ENCODE measurements around the gene FDX1.
A peak's percentile ranks its signal among the peaks of the same experiment; 100 is the strongest.

FDX1 gene

DNA sequence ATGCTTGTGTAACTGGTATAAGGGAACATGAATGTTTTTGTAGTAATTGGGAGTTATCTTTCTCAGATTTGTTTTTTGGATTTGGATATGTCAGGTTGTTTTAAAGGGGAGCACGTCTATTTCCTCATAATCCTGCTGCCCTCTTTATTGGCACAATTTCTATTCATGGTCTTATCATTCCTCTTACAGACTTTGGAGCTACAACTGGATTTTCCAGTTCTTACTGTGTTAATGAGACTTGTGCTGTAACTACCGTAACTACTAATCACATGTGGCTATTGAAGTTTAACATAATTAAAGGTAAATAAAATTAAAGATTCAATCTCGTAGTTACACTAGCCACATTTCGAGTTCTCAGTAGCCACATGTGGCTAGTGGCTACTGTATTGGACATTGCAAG, 1.9 kb downstream of the FDX1 start:
- no peak for DNase-seq

DNA sequence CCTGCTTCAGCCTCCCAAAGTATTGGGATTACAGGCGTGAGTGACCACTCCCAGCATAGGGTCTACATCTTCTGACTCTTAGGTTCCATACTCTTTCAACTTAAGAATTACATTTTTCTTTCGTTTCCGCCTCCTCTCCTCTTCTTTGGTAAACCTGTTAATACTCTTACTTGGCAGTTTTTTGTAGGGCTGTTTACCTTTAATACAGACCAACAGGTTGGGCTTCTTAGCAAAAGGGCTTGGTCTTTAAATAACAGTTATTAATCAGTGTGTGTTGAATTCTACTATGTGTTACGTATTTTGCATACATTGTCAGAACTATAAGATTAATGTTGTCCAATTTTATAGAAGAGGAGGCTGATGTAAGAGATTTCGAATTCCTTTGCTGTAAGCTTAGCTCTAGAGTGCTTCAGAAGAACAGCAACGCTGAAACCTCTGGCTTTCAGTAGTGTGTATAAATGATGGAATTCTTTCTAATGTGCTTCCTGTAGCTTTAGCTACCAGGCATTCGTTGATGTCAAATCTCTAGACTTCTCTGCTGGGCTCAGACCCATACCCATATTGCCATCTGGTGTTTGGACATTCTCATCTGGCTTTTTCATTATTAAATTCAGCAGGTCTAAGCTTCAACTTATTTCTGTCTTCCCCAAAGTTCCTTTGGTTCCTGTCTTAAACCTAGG, 3.1 kb downstream of the FDX1 start:
- peak; percentile 34 for DNase-seq

GRCh38 chr11:110433393-110434333, 3.9 kb downstream of the FDX1 start:
- peak; percentile 25 for DNase-seq

DNA sequence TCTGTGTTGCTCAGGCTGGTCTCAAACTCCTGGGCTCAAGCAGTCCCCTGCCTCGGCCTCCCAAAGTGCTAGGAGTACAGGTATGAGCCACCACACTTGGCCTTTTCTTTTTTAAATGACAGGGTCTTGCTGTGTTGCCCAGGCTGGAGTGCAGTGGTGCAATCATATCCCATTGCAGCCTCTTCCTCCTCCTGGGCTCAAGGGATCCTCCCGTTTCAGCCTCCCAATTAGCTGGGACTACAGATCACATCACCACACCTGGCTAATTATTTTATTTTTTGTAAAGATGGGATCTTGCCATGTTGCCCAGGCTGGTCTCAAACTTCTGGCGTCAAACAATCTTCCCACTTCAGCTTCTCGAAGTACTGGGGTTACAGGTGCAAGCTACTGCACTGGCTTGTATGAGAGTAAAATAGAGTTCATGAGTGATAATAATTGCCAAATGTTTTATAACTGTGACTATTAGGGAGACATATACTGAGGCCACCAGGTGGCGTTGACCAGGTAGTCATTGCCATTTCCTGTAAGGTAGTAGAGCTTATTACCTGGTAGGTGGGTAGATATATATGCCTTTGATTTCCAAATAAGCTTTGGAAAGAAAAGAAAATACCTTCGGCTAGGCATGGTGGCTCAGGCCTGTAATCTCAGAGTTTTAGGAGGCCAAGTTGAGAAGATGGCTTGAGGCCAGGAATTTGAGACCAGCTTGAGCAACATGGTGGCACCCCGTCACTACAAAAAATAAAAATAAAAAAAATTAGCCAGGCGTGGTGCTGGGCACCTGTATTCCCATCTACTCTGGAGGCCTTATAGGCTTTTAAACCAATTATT, 5.4 kb downstream of the FDX1 start:
- DNase-seq: no peak

GRCh38 chr11:110435780-110436717, 6.3 kb downstream of the FDX1 start:
- no peak for DNase-seq

GRCh38 chr11:110438017-110438416, 8.3 kb downstream of the FDX1 start:
- DNase-seq: peak; percentile 11

DNA sequence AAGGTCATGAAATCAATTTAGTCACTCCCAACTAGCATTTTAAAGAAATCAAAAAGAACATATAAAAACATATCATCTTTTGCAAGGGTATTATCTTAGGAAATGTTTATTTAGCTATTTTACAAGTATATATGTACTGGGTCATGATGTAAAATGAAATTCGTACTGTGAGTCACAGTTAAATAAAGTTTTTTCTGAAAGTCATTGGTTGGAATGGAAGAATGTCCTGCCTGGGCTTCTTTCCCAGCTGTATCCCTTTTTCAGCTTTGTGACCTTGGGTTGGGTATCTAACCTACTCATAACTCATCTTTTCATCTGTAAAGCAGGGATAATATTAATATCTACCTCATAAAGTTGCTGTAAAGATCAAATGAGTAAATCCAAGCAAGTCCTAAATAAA, 15.7 kb downstream of the FDX1 start:
- DNase-seq: no peak

DNA sequence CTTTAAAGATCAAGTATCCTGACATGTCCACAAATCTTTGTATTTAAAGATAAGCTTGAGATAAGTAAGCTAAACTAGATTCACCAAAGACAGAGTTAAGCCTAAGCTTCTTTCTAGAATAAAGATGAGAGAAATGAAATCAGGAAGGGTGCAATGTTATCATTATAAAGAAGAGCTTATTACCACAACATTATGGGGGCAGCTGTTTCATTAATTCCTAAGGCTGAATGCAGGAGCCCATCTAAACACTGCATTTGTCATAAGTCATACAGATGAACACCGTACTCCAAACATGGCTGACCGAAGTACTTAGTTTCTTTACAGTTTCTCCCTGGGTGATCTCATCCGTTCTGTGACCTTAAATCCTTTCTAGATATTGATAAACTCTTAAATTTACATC, 16.3 kb downstream of the FDX1 start:
- no peak for DNase-seq

GRCh38 chr11:110446594-110446993, 16.8 kb downstream of the FDX1 start:
- no peak for DNase-seq

DNA sequence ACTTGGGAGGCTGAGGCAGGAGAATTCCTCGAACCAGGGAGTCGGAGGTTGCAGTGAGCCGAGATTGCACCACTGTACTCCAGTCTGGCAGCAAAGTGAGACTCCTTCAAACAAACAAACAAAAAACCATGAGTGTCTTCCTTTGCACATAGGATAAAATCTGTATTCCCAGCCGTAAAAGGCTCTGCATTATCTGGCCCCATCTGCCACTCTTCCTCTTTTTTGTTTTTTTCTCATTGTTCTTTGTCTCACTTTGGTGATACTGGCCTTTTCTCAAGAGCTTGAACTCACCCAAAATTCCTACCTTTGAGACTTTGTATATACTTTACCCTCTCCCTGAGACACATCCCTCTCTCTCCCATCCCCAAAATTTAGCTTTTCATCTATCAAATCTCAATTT, 17.6 kb downstream of the FDX1 start:
- DNase-seq: no peak

DNA sequence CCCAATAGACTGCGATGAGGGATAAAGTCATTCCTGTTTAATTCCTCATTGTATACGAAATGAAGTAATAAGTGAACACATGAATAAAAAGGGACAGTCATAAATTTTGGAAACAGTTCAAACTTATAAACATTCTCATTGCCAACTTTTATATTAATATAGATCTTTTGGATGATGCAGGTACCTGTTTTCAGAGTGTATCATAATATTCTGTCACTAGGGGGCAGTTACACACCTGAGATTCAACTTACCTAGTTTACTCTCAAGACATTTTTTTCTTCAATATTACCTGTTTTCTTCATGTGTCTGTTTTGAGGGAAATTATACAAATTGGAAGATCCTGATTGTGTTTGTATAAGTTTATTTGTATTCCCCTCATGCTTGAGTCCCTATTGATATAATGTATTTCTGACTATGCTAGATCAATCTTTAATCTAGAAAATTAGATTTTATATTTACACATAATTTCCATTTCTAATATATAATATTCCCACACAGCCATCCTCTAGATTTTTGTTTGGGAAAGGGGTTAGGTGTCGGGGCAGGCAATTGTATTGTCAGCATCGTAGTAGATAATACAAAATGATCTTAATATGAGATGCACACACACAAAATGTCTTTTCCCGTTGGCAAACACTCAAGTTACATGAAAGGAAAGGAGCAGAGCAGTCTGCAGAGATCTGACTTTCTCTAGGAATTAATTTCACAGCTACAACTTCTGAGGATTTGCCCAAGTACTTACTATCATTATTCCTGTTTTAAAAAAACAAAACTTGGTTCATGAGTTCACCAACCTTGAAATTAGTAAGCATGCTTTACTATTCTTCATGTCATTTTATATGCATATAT, 18.4 kb downstream of the FDX1 start:
- DNase-seq: no peak

DNA sequence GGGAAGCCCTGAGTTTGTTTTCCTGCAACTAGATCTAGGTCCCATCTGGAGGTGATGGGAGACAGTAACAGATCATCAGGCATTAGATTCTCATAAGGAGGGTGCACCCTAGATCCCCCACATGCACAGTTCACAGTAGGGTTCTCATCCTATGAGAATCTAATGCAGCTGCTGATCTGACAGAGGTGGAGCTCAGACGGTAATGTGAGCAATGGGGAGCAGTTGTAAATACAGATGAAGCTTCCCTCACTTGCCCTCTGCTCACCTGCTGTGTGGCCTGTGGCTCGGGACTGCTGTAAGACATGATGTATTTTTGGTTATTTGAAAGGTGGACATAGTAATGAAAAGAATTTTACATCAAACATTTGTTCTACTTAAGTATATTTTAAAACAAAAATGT, 20.5 kb downstream of the FDX1 start:
- no peak for DNase-seq

DNA sequence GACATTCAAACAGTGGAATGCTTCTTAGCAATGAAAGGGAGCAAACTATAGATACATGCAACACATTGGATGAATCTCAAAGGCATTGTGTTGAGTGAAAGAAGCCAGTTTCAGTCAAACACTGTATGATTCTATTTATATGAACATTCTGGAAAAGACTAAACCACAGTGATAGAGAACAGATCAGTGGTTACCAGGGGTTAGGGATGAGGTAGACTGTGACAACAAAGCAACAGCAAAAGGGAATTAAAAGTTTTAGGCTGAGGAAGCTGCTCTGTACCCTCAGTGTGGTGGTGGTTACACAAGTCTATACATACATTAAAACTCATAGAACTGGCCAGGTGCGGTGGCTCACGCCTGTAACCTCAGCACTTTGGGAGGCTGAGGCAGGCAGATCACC, 23.0 kb downstream of the FDX1 start:
- DNase-seq: no peak

- DNase-seq: no peak
Measured at GRCh38 chr11:110453684-110454354, 24.1 kb downstream of the FDX1 start.

DNA sequence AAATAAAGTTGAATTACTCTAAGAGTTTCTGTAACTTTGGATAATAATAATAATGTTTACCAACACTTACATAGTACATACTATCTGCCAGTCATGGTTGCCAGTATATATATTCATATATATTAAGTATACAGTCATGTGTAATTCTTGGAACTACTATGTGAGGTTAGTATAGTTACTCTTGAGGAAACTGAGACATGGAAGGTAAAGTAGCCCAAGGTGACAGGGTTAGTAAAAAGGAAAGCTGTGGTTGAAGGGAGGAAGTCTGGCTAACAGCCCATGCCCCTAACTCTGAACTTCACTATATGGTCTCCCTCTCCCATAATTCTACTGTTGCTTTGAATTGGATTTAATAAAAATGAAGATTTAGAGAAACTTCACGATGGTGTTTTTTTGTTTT, 24.9 kb downstream of the FDX1 start:
- DNase-seq: no peak

GRCh38 chr11:110455718-110456117, 26.0 kb downstream of the FDX1 start:
- DNase-seq: no peak

DNA sequence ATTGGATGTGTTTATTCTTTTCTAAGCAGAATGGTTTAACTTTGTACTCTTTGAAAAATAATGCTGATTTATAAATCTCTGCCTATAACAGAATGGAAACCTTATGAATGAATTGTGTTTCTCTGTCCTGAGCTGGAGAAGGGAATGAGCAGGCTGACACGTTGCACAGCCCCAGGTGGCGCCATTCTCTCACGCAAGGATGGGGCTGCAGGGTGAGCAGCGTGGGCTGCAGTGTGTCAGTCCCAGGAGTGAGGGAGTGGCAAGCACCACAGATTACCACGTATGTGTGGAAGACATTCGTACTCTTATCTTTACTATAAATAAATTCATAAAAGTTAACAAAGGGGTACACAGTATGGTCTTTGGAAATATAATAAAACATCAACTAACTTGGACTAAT, 33.4 kb downstream of the FDX1 start:
- DNase-seq: peak; percentile 46

DNA sequence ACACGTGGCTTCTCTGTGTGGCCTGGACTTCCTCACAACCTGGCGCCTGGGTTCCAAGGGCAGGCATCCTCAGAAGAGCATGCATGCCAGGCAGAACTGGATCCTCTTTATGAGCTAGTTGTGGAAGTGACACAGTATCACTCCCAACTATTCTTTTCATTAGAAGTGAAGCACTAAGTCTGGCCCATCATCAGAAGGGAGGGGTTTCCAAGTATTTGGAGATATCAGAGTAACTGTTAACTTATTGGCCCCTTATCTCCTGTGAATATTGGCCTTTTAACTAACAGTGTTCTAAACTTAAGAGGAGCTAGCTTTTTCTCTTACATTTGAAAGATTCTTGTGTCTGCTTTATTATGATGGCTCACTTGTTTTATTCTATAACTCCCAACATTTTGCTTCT, 35.5 kb downstream of the FDX1 start:
- no peak for DNase-seq

DNA sequence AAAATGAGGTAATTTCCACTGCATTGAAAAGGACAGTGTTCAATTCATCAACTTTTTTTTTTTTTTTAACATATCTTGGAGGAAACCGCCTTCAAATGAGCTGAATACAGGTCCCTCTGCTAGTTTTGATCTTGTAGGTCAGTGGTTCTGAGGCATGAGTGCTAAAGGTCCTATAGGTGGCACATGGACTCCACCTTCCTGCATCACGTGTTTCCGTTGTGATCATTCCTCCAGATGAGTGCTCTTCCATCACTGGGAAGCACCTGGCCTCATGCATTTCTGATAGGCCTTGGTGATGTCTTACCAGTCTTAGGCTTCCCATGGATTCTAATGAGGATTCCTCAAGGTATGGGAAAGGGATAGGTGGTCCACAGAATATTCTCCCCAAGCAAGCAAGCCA, 37.8 kb downstream of the FDX1 start:
- DNase-seq: no peak

- no peak for DNase-seq
Measured at GRCh38 chr11:110468121-110468520, 38.4 kb downstream of the FDX1 start.

DNA sequence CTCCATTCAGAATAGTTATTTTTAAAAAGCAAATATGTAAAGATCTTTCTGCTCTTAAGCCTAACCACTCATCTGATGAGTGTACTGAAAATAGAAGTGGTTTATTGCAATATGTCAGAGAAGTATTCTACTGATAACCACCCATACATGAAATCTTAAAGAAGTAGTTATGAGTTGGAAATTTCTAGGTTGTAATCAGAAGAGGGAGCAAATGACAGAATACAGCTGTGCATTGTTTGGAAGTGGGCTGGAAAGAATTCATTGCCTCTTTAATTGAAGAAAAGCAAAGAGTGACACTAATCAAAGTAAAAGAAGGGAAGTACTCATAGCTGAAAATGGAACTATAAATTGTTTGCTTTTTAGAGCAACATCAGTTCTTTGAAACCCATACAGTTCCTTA, 39.4 kb downstream of the FDX1 start:
- DNase-seq: no peak
